Measurements from ENCODE around the gene CASZ1.

The CASZ1 gene

GRCh38 chr1:10796029-10796944 lies at the start of gene CASZ1:
Gene CASZ1 (minus strand): TSS chr1:10796646. CDS start chr1:10693889, 102,757 bp downstream.
- peak; percentile 59; the same call in 1 of the 2 replicates for TF ChIP-seq TAF1 (IDR thresholded peaks at IDR 0.05; ENCODE audit: low read depth)
- peak; percentile 75 for TF ChIP-seq TEAD4 (IDR thresholded peaks at IDR 0.05)
- TF ChIP-seq FOXM1 (IDR thresholded peaks at IDR 0.05; ENCODE audit: borderline replicate concordance, low read depth), result no peak
- 0 out of 2 replicates have a peak, but pooled peaks have one; percentile 19 for TF ChIP-seq USF1 (IDR thresholded peaks at IDR 0.05)
- peak; percentile 79 for TF ChIP-seq TCF12 (IDR thresholded peaks at IDR 0.05; ENCODE audit: low read depth)
- TF ChIP-seq CREB1 (IDR thresholded peaks at IDR 0.05; ENCODE audit: low read depth), result no peak
- TF ChIP-seq REST (IDR thresholded peaks at IDR 0.05; ENCODE audit: low read depth), result no peak
- peak; percentile 49 for TF ChIP-seq EGR1 (IDR thresholded peaks at IDR 0.05)
- peak; percentile 89 for TF ChIP-seq ZBTB7A (IDR thresholded peaks at IDR 0.05; ENCODE audit: low read depth)
- TF ChIP-seq NFIC (IDR thresholded peaks at IDR 0.05), result peak; percentile 58; the same call in 1 of the 2 replicates
- peak; percentile 65 for TF ChIP-seq YY1 (IDR thresholded peaks at IDR 0.05; ENCODE audit: low read depth)
- peak; percentile 17; the same call in 1 of the 2 replicates for TF ChIP-seq EP300 (IDR thresholded peaks at IDR 0.05; ENCODE audit: borderline replicate concordance)
- TF ChIP-seq MAX (IDR thresholded peaks at IDR 0.05), result peak; percentile 50

GRCh38 chr1:10843697-10844096 lies 47.3 kb upstream of the CASZ1 start:
- TF ChIP-seq RAD21 (IDR thresholded peaks at IDR 0.05; ENCODE audit: low read depth), result no peak
- no peak for TF ChIP-seq CEBPB (IDR thresholded peaks at IDR 0.05)
- TF ChIP-seq ZBTB7A (IDR thresholded peaks at IDR 0.05; ENCODE audit: low read depth), result no peak
- TF ChIP-seq EGR1 (IDR thresholded peaks at IDR 0.05), result no peak
- no peak for TF ChIP-seq NFIC (IDR thresholded peaks at IDR 0.05)
- no peak for TF ChIP-seq TCF12 (IDR thresholded peaks at IDR 0.05; ENCODE audit: low read depth)
- no peak for TF ChIP-seq EP300 (IDR thresholded peaks at IDR 0.05; ENCODE audit: borderline replicate concordance)
- TF ChIP-seq FOXM1 (IDR thresholded peaks at IDR 0.05; ENCODE audit: borderline replicate concordance, low read depth), result no peak
- no peak for TF ChIP-seq MAX (IDR thresholded peaks at IDR 0.05)
- no peak for TF ChIP-seq TEAD4 (IDR thresholded peaks at IDR 0.05)
- TF ChIP-seq CREB1 (IDR thresholded peaks at IDR 0.05; ENCODE audit: low read depth), result no peak
- TF ChIP-seq YY1 (IDR thresholded peaks at IDR 0.05; ENCODE audit: low read depth), result no peak
- TF ChIP-seq REST (IDR thresholded peaks at IDR 0.05; ENCODE audit: low read depth), result no peak
- TF ChIP-seq TAF1 (IDR thresholded peaks at IDR 0.05; ENCODE audit: low read depth), result no peak

GRCh38 chr1:10841118-10841517 lies 44.7 kb upstream of the CASZ1 start:
- TF ChIP-seq EP300 (IDR thresholded peaks at IDR 0.05; ENCODE audit: borderline replicate concordance) (0 out of 2 replicates have a peak, but pooled peaks have one; percentile 30), REST (IDR thresholded peaks at IDR 0.05; ENCODE audit: low read depth) (no peak), NFIC (IDR thresholded peaks at IDR 0.05) (peak; percentile 34; the same call in 1 of the 2 replicates), TEAD4 (IDR thresholded peaks at IDR 0.05) (no peak; the same call in 1 of the 2 replicates), MAX (IDR thresholded peaks at IDR 0.05) (0 out of 2 replicates have a peak, but pooled peaks have one; percentile 12), ZBTB7A (IDR thresholded peaks at IDR 0.05; ENCODE audit: low read depth) (no peak), TCF12 (IDR thresholded peaks at IDR 0.05; ENCODE audit: low read depth) (peak; percentile 31; the same call in 1 of the 2 replicates), CREB1 (IDR thresholded peaks at IDR 0.05; ENCODE audit: low read depth) (no peak)

Data from Ishikawa (cell line).